Activated T-helper 1 cell treated with anti-CD3 and anti-CD28 coated beads, Interleukin-2, amount 50 U/mL, for 16 hours (primary cell): ENCODE measurements around the gene TMEM74B.

ENCODE experiments used
- DNase-seq, 2 donors: peaks; one replicate each; pipeline ENCODE4 v3.0.0-alpha.2; 2020; ENCODE audit warnings: low read depth in 1 of 2, low spot score in 1 of 2

The TMEM74B gene

GRCh38 chr20:1144401-1145172 is 40.2 kb downstream of the TMEM74B start:
- DNase-seq: no peak

GRCh38 chr20:1137236-1137635 is 47.5 kb downstream of the TMEM74B start:
- no peak for DNase-seq

GRCh38 chr20:1134836-1135235 is 49.9 kb downstream of the TMEM74B start:
- DNase-seq: no peak

- no peak for DNase-seq
Measured at GRCh38 chr20:1134355-1134754, 50.4 kb downstream of the TMEM74B start.

- DNase-seq: no peak
Measured at GRCh38 chr20:1131354-1131753, 53.4 kb downstream of the TMEM74B start.

- DNase-seq: no peak
Measured at GRCh38 chr20:1130847-1131246, 53.9 kb downstream of the TMEM74B start.
